HepG2 (cell line): ENCODE results near the gene ASPHD1. TPM values are rescaled to one million over a fixed set of nuclear protein-coding genes. Genes with fewer than 3 reads are reported as not detected.

Experiments
- CENPT ChIP-seq: sonication (generic); formaldehyde crosslinking; IDR thresholded peaks from 2 replicates; pipeline ENCODE4 v1.8.0; 2022; ENCODE audit warnings: low read depth, mild to moderate bottlenecking, moderate library complexity, missing genetic modification reagents
- FOSL1 ChIP-seq: sonication (generic); formaldehyde crosslinking; IDR thresholded peaks from 2 replicates; pipeline ENCODE4 v1.9.0; 2021; ENCODE audit warnings: missing genetic modification reagents, borderline replicate concordance
- GATAD1 ChIP-seq: IDR thresholded peaks from 2 replicates; pipeline ENCODE4 v1.6.1; 2016; ENCODE audit warnings: missing genetic modification reagents, missing compliant biosample characterization
- PHB2 ChIP-seq: fragments of 450-650 bp; IDR thresholded peaks from 2 replicates; pipeline ENCODE4 v1.6.1; 2018; ENCODE audit not compliant: partially characterized antibody
- PRPF4 ChIP-seq: fragments of 200-400 bp; formaldehyde crosslinking; IDR thresholded peaks from 2 replicates; pipeline ENCODE4 v1.6.1; 2016; ENCODE audit warnings: low read length, low read depth; ENCODE audit not compliant: poor library complexity, severe bottlenecking
- PTBP1 ChIP-seq: fragments of 200-400 bp; formaldehyde crosslinking; IDR thresholded peaks from 2 replicates; pipeline ENCODE4 v1.6.1; 2018; ENCODE audit warnings: low read length, low read depth; ENCODE audit not compliant: poor library complexity, severe bottlenecking
- RCOR2 ChIP-seq: IDR thresholded peaks from 2 replicates; pipeline ENCODE4 v1.6.1; 2016; ENCODE audit warnings: missing biosample characterization, missing genetic modification reagents
- SPEN ChIP-seq: sonication (generic); formaldehyde crosslinking; IDR thresholded peaks from 2 replicates; pipeline ENCODE4 v1.5.1; 2020; ENCODE audit warnings: low read depth, mild to moderate bottlenecking, missing genetic modification reagents
- SRY ChIP-seq: sonication (generic); formaldehyde crosslinking; IDR thresholded peaks from 2 replicates; pipeline ENCODE4 v1.8.0; 2022; ENCODE audit warnings: mild to moderate bottlenecking, missing genetic modification reagents
- SYNCRIP ChIP-seq: fragments of 200-400 bp; formaldehyde crosslinking; IDR thresholded peaks from 2 replicates; pipeline ENCODE4 v1.6.1; 2018; ENCODE audit warnings: mild to moderate bottlenecking, low read depth, low read length; ENCODE audit not compliant: insufficient read depth
- ZNF124 ChIP-seq: sonication (generic); formaldehyde crosslinking; IDR thresholded peaks from 2 replicates; pipeline ENCODE4 v1.4.0; 2020; ENCODE audit warnings: missing genetic modification reagents
- ZNF251 ChIP-seq: sonication (generic); formaldehyde crosslinking; IDR thresholded peaks from 2 replicates; pipeline ENCODE4 v1.9.0; 2021; ENCODE audit warnings: mild to moderate bottlenecking, missing genetic modification reagents
- ZNF317 ChIP-seq: sonication (generic); formaldehyde crosslinking; IDR thresholded peaks from 2 replicates; pipeline ENCODE4 v1.5.0; 2020; ENCODE audit warnings: mild to moderate bottlenecking, missing genetic modification reagents
- ZNF350 ChIP-seq: sonication (generic); formaldehyde crosslinking; IDR thresholded peaks from 2 replicates; pipeline ENCODE4 v1.4.0; 2020; ENCODE audit warnings: mild to moderate bottlenecking, low read depth, missing genetic modification reagents, borderline replicate concordance
- polyA plus RNA-seq, 8 experiments: library from polyadenylated mRNA; depleted of rRNA in 3 of 8; stranded (reverse) in 7 of 8; unstranded in 1 of 8; fragments of >200 nt; fragmentation: Illumina TruSeq in 4 of 8; extraction: Trizol in 4 of 8; gene quantifications; 2 replicates each; pipeline versions ENCODE4 v1.2.1 to v1.2.3, GENCODE V29; 2011 to 2016; ENCODE audit warnings: low read depth in 4 of 8, missing spikeins in 1 of 8, mixed read lengths in 1 of 8; ENCODE audit not compliant: insufficient read depth in 1 of 8
- total RNA-seq, 5 experiments: library from RNA; depleted of rRNA; stranded (reverse); fragments of >200 nt; fragmentation: Illumina TruSeq; extraction: Trizol; gene quantifications; 2 replicates each; pipeline ENCODE4 v1.2.3, GENCODE V29; 2016; ENCODE audit warnings: low read depth in 1 of 5
- TF ChIP-seq, protein P1 (sequence below): sonication (generic); formaldehyde crosslinking; IDR thresholded peaks from 2 replicates; pipeline ENCODE4 v1.4.0; 2020; ENCODE audit warnings: missing genetic modification reagents, borderline replicate concordance
- TF ChIP-seq, protein P2 (sequence below): sonication (generic); formaldehyde crosslinking; IDR thresholded peaks from 2 replicates; pipeline ENCODE4 v1.4.0; 2020; ENCODE audit warnings: low read depth, mild to moderate bottlenecking, missing genetic modification reagents
- TF ChIP-seq, protein P3 (sequence below): sonication (generic); formaldehyde crosslinking; IDR thresholded peaks from 2 replicates; pipeline ENCODE4 v1.8.0; 2022; ENCODE audit warnings: mild to moderate bottlenecking, missing genetic modification reagents, moderate library complexity
- TF ChIP-seq, protein P4 (sequence below), 2 experiments: sonication (generic) in 1 of 2; formaldehyde crosslinking in 1 of 2; IDR thresholded peaks; 2 replicates each; pipeline versions ENCODE4 v1.4.0 to v1.6.1; 2016 to 2020; ENCODE audit warnings: borderline replicate concordance in 1 of 2, low read depth in 1 of 2, mild to moderate bottlenecking in 1 of 2, missing genetic modification reagents in 1 of 2
- TF ChIP-seq, protein P5 (sequence below): IDR thresholded peaks from 2 replicates; pipeline ENCODE4 v1.6.1; 2016; ENCODE audit warnings: missing compliant biosample characterization, missing genetic modification reagents, borderline replicate concordance

Gene ASPHD1
- total and polyA plus RNA-seq, 2 of the 13 experiments (the other 11 are each of a cell fraction or from before 2014, with no cell fraction given): 13.1 to 19.7 TPM

DNA sequence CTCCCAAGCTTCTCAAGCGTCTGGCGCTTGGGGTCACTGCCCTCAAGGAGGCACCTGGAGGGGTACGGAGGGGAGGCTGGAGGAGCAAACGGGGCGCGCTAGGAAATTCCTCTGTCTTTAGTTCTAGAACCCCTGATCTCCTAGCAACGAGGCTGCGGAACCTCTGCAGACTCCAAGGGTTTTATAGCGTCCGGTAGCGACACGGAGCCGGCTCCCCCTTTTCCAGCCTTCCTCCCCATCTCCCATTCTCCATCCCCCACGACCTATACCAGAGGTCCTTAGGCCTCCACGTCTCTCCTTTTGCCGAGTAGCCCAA, 36.7 kb upstream of the ASPHD1 start (continued):
- TF ChIP-seq, protein P1, sequence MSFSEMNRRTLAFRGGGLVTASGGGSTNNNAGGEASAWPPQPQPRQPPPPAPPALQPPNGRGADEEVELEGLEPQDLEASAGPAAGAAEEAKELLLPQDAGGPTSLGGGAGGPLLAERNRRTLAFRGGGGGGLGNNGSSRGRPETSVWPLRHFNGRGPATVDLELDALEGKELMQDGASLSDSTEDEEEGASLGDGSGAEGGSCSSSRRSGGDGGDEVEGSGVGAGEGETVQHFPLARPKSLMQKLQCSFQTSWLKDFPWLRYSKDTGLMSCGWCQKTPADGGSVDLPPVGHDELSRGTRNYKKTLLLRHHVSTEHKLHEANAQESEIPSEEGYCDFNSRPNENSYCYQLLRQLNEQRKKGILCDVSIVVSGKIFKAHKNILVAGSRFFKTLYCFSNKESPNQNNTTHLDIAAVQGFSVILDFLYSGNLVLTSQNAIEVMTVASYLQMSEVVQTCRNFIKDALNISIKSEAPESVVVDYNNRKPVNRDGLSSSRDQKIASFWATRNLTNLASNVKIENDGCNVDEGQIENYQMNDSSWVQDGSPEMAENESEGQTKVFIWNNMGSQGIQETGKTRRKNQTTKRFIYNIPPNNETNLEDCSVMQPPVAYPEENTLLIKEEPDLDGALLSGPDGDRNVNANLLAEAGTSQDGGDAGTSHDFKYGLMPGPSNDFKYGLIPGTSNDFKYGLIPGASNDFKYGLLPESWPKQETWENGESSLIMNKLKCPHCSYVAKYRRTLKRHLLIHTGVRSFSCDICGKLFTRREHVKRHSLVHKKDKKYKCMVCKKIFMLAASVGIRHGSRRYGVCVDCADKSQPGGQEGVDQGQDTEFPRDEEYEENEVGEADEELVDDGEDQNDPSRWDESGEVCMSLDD (CRISPR knock-in tag): no peak
- TF ChIP-seq PTBP1: peak; percentile 30
- TF ChIP-seq ZNF124 (CRISPR knock-in tag): no peak
- TF ChIP-seq ZNF317 (CRISPR knock-in tag): 0 out of 2 replicates have a peak, but pooled peaks have one; percentile 11
- TF ChIP-seq, protein P2, sequence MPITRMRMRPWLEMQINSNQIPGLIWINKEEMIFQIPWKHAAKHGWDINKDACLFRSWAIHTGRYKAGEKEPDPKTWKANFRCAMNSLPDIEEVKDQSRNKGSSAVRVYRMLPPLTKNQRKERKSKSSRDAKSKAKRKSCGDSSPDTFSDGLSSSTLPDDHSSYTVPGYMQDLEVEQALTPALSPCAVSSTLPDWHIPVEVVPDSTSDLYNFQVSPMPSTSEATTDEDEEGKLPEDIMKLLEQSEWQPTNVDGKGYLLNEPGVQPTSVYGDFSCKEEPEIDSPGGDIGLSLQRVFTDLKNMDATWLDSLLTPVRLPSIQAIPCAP: no peak
- TF ChIP-seq, protein P3, sequence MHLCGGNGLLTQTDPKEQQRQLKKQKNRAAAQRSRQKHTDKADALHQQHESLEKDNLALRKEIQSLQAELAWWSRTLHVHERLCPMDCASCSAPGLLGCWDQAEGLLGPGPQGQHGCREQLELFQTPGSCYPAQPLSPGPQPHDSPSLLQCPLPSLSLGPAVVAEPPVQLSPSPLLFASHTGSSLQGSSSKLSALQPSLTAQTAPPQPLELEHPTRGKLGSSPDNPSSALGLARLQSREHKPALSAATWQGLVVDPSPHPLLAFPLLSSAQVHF (CRISPR knock-in tag): no peak
- TF ChIP-seq GATAD1 (CRISPR knock-in tag): no peak
- no peak for TF ChIP-seq SRY (CRISPR knock-in tag)
- TF ChIP-seq PHB2: no peak
- TF ChIP-seq SPEN (CRISPR knock-in tag): no peak
- no peak for TF ChIP-seq SYNCRIP
- no peak for TF ChIP-seq PRPF4
- no peak for TF ChIP-seq RCOR2 (CRISPR knock-in tag)
- TF ChIP-seq FOSL1 (CRISPR knock-in tag): no peak
- TF ChIP-seq, protein P4, sequence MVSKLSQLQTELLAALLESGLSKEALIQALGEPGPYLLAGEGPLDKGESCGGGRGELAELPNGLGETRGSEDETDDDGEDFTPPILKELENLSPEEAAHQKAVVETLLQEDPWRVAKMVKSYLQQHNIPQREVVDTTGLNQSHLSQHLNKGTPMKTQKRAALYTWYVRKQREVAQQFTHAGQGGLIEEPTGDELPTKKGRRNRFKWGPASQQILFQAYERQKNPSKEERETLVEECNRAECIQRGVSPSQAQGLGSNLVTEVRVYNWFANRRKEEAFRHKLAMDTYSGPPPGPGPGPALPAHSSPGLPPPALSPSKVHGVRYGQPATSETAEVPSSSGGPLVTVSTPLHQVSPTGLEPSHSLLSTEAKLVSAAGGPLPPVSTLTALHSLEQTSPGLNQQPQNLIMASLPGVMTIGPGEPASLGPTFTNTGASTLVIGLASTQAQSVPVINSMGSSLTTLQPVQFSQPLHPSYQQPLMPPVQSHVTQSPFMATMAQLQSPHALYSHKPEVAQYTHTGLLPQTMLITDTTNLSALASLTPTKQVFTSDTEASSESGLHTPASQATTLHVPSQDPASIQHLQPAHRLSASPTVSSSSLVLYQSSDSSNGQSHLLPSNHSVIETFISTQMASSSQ (IDR thresholded peaks at IDR 0.05; ENCODE audit: low read depth): no peak
- TF ChIP-seq, protein P4 (CRISPR knock-in tag; IDR thresholded peaks at IDR 0.05; ENCODE audit: borderline replicate concordance): 0 out of 2 replicates have a peak, but pooled peaks have one; percentile 4
- no peak for TF ChIP-seq CENPT
- TF ChIP-seq, protein P5, sequence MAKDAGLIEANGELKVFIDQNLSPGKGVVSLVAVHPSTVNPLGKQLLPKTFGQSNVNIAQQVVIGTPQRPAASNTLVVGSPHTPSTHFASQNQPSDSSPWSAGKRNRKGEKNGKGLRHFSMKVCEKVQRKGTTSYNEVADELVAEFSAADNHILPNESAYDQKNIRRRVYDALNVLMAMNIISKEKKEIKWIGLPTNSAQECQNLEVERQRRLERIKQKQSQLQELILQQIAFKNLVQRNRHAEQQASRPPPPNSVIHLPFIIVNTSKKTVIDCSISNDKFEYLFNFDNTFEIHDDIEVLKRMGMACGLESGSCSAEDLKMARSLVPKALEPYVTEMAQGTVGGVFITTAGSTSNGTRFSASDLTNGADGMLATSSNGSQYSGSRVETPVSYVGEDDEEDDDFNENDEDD (CRISPR knock-in tag): no peak
- TF ChIP-seq ZNF251 (CRISPR knock-in tag): no peak
- no peak for TF ChIP-seq ZNF350
